GM23338 (cell line): ENCODE results near the gene FTCDNL1. TPM values are rescaled to one million over a fixed set of nuclear protein-coding genes. Genes with fewer than 3 reads are reported as not detected.
A peak's percentile ranks its signal among the peaks of the same experiment; 100 is the strongest.

ENCODE experiments used
- ATAC-seq: fragments of 200-7000 bp; cut with Tn5 transposase; 3 replicates; pipeline ENCODE4 v1.9.1; 2020
- DNase-seq: peaks from one replicate; pipeline ENCODE4 v3.0.0-alpha.2; 2015; ENCODE audit warnings: low spot score
- H2AFZ ChIP-seq: fragments of 200-600 bp; sonication (generic); 2 replicates; pipeline ENCODE4 v1.8.0; 2016; ENCODE audit warnings: antibody characterized with exemption, mild to moderate bottlenecking, moderate library complexity
- H3F3A ChIP-seq: fragments of 200-600 bp; sonication (generic); replicated peaks from 2 replicates; pipeline ENCODE4 v1.8.0; 2017; ENCODE audit warnings: antibody characterized with exemption, mixed run types, low read depth
- H3K27ac ChIP-seq: fragments of 200-600 bp; sonication (generic); 2 replicates; pipeline ENCODE4 v1.6.1; 2016; ENCODE audit warnings: low read depth
- H3K27me3 ChIP-seq: fragments of 200-600 bp; sonication (generic); 2 replicates; pipeline ENCODE4 v1.8.0; 2016; ENCODE audit warnings: mild to moderate bottlenecking, mixed run types, moderate library complexity; ENCODE audit not compliant: insufficient read depth
- H3K36me3 ChIP-seq: fragments of 200-600 bp; sonication (generic); 2 replicates; pipeline ENCODE4 v1.8.0; 2016; ENCODE audit warnings: mild to moderate bottlenecking; ENCODE audit not compliant: insufficient read depth
- H3K4me1 ChIP-seq: fragments of 200-600 bp; sonication (generic); 2 replicates; pipeline ENCODE4 v1.8.0; 2016; ENCODE audit warnings: mild to moderate bottlenecking, moderate library complexity; ENCODE audit not compliant: insufficient read depth
- H3K4me2 ChIP-seq: fragments of 200-600 bp; sonication (generic); 2 replicates; pipeline ENCODE4 v1.7.1; 2017; ENCODE audit warnings: mixed run types
- H3K4me3 ChIP-seq: fragments of 200-600 bp; sonication (generic); 2 replicates; pipeline ENCODE4 v1.6.1; 2016; ENCODE audit warnings: mixed run types
- H3K79me2 ChIP-seq: fragments of 200-600 bp; sonication (generic); replicated peaks from 2 replicates; pipeline ENCODE4 v1.8.0; 2017; ENCODE audit warnings: mild to moderate bottlenecking; ENCODE audit not compliant: insufficient read depth
- H3K9me2 ChIP-seq: fragments of 200-600 bp; sonication (generic); 2 replicates; pipeline ENCODE4 v1.8.0; 2017; ENCODE audit not compliant: insufficient read depth
- H4K20me1 ChIP-seq: fragments of 200-600 bp; sonication (generic); replicated peaks from 2 replicates; pipeline ENCODE4 v1.8.0; 2017; ENCODE audit warnings: mild to moderate bottlenecking; ENCODE audit not compliant: insufficient read depth
- H3K27ac Mint-ChIP-seq: 2 replicates; pipeline ENCODE4 v1.8.0; 2020; ENCODE audit warnings: inconsistent platforms, mild to moderate bottlenecking, moderate library complexity, mixed read lengths
- H3K27me3 Mint-ChIP-seq: 3 replicates; pipeline ENCODE4 v1.8.0; 2022; ENCODE audit warnings: low read depth, mild to moderate bottlenecking, moderate library complexity, mixed read lengths, inconsistent platforms; ENCODE audit not compliant: insufficient read depth, poor library complexity
- H3K36me3 Mint-ChIP-seq: 3 replicates; pipeline ENCODE4 v1.8.0; 2021; ENCODE audit warnings: low read depth, mild to moderate bottlenecking, inconsistent platforms, moderate library complexity, mixed read lengths
- H3K4me1 Mint-ChIP-seq: 3 replicates; pipeline ENCODE4 v1.8.0; 2020; ENCODE audit warnings: mild to moderate bottlenecking, inconsistent platforms, mixed read lengths
- H3K4me3 Mint-ChIP-seq: 3 replicates; pipeline ENCODE4 v1.8.0; 2021; ENCODE audit warnings: moderate library complexity, mild to moderate bottlenecking, inconsistent platforms, mixed read lengths
- H3K9me3 Mint-ChIP-seq: 3 replicates; pipeline ENCODE4 v1.8.0; 2020; ENCODE audit warnings: moderate library complexity, mild to moderate bottlenecking, inconsistent platforms, mixed read lengths
- CREB1 ChIP-seq: fragments of 250-450 bp; sonication (Bioruptor Pico); IDR thresholded peaks from 2 replicates; pipeline ENCODE4 v1.5.0; 2020; ENCODE audit warnings: low read depth, mild to moderate bottlenecking, moderate library complexity
- CTCF ChIP-seq, 2 experiments: fragments of 200-600 bp in 1 of 2; sonication (generic) in 1 of 2; conservative IDR thresholded peaks; 2 replicates each; pipeline versions ENCODE4 v1.5.1 to v1.6.1; 2016 to 2017; ENCODE audit warnings: antibody characterized with exemption in 2 of 2, low read depth in 2 of 2, mild to moderate bottlenecking in 2 of 2, moderate library complexity in 1 of 2
- EZH2 ChIP-seq: fragments of 200-600 bp; sonication (generic); IDR thresholded peaks from one replicate; pipeline ENCODE4 v1.8.0; 2017; ENCODE audit warnings: antibody characterized with exemption, mild to moderate bottlenecking, low read depth; ENCODE audit not compliant: unreplicated experiment
- EZH2phosphoT487 ChIP-seq: fragments of 200-600 bp; sonication (generic); IDR thresholded peaks from one replicate; pipeline ENCODE4 v1.8.1; 2018; ENCODE audit warnings: antibody characterized with exemption; ENCODE audit not compliant: unreplicated experiment
- JUNB ChIP-seq: IDR thresholded peaks from one replicate; pipeline ENCODE4 v1.6.1; 2016; ENCODE audit warnings: antibody characterized with exemption; ENCODE audit not compliant: unreplicated experiment
- NANOG ChIP-seq: IDR thresholded peaks from 2 replicates; pipeline ENCODE4 v1.6.1; 2016; ENCODE audit warnings: antibody characterized with exemption, borderline replicate concordance
- POLR2AphosphoS5 ChIP-seq: IDR thresholded peaks from 2 replicates; pipeline ENCODE4 v1.6.1; 2016; ENCODE audit warnings: antibody characterized with exemption, low read depth
- STAT1 ChIP-seq: IDR thresholded peaks from one replicate; pipeline ENCODE4 v1.6.1; 2016; ENCODE audit warnings: antibody characterized with exemption; ENCODE audit not compliant: unreplicated experiment
- ZNF114 ChIP-seq: fragments of 250-450 bp; sonication (Bioruptor Pico); IDR thresholded peaks from 2 replicates; pipeline ENCODE4 v1.5.0; 2020; ENCODE audit warnings: mild to moderate bottlenecking, moderate library complexity
- ZNF331 ChIP-seq: fragments of 250-450 bp; sonication (Bioruptor Pico); IDR thresholded peaks from 2 replicates; pipeline ENCODE4 v1.5.0; 2020; ENCODE audit warnings: low read depth, mild to moderate bottlenecking, moderate library complexity
- ZNF462 ChIP-seq: fragments of 250-450 bp; sonication (Bioruptor Pico); IDR thresholded peaks from 2 replicates; pipeline ENCODE4 v1.5.0; 2020; ENCODE audit warnings: mild to moderate bottlenecking, moderate library complexity
- polyA plus RNA-seq: library from polyadenylated mRNA; unstranded; fragments of >200 nt; fragmentation: Nextera tagmentation; extraction: Ambion mirVana; gene quantifications from 2 replicates; pipeline ENCODE4 v1.2.1, GENCODE V29; 2016
- total RNA-seq: library from RNA; depleted of rRNA; stranded (reverse); fragments of >200 nt; shearing (Covaris generic); gene quantifications from 2 replicates; pipeline ENCODE4 v1.2.3, GENCODE V29; 2014
- TF ChIP-seq, protein P1 (sequence below): IDR thresholded peaks from 2 replicates; pipeline ENCODE4 v1.6.1; 2016; ENCODE audit warnings: antibody characterized with exemption
- TF ChIP-seq, protein P2 (sequence below): IDR thresholded peaks from one replicate; pipeline ENCODE4 v1.6.1; 2018; ENCODE audit warnings: antibody characterized with exemption; ENCODE audit not compliant: unreplicated experiment

FTCDNL1 gene
- total and polyA plus RNA-seq, 2 experiments from 2014 or later, result 1.7 to 2.0 TPM

GRCh38 chr2:199848389-199849130 is 2.4 kb downstream of the FTCDNL1 start:
- H3K27ac ChIP-seq, result no peak overlapping the region
- Mint-ChIP-seq H3K4me3 (no peak overlapping the region), H3K9me3 (no peaks in the 10 kb centered on the region), H3K27ac (no peak overlapping the region), H3K4me1 (peaks cover 56% of the 10 kb centered on the region), H3K36me3 (no peaks in the 10 kb centered on the region), H3K27me3 (peaks cover 4% of the 10 kb centered on the region)
- no peaks in the 10 kb centered on the region for H3F3A ChIP-seq
- ATAC-seq (no peak), DNase-seq (no peak)
- H2AFZ ChIP-seq, result no peak overlapping the region
- no peaks in the 10 kb centered on the region for H3K9me2 ChIP-seq
- peaks cover 59% of the 10 kb centered on the region for H3K4me1 ChIP-seq
- H3K4me2 ChIP-seq, result 0 out of 2 replicates have a peak overlapping the region, but pooled peaks have one; percentile 17
- no peaks in the 10 kb centered on the region for H3K79me2 ChIP-seq
- TF ChIP-seq POLR2AphosphoS5 (no peak), EZH2phosphoT487 (no peak), EZH2 (no peak), ZNF462 (CRISPR knock-in tag) (no peak), JUNB (no peak), ZNF114 (CRISPR knock-in tag) (no peak), STAT1 (no peak), NANOG (no peak), CREB1 (CRISPR knock-in tag) (no peak), ZNF331 (CRISPR knock-in tag) (no peak), CTCF (conservative IDR thresholded peaks at IDR 0.05; ENCODE audit: low read depth in 2 of 2) (no peak)
- TF ChIP-seq, protein P1, sequence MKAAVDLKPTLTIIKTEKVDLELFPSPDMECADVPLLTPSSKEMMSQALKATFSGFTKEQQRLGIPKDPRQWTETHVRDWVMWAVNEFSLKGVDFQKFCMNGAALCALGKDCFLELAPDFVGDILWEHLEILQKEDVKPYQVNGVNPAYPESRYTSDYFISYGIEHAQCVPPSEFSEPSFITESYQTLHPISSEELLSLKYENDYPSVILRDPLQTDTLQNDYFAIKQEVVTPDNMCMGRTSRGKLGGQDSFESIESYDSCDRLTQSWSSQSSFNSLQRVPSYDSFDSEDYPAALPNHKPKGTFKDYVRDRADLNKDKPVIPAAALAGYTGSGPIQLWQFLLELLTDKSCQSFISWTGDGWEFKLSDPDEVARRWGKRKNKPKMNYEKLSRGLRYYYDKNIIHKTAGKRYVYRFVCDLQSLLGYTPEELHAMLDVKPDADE, result no peak
- TF ChIP-seq, protein P2, sequence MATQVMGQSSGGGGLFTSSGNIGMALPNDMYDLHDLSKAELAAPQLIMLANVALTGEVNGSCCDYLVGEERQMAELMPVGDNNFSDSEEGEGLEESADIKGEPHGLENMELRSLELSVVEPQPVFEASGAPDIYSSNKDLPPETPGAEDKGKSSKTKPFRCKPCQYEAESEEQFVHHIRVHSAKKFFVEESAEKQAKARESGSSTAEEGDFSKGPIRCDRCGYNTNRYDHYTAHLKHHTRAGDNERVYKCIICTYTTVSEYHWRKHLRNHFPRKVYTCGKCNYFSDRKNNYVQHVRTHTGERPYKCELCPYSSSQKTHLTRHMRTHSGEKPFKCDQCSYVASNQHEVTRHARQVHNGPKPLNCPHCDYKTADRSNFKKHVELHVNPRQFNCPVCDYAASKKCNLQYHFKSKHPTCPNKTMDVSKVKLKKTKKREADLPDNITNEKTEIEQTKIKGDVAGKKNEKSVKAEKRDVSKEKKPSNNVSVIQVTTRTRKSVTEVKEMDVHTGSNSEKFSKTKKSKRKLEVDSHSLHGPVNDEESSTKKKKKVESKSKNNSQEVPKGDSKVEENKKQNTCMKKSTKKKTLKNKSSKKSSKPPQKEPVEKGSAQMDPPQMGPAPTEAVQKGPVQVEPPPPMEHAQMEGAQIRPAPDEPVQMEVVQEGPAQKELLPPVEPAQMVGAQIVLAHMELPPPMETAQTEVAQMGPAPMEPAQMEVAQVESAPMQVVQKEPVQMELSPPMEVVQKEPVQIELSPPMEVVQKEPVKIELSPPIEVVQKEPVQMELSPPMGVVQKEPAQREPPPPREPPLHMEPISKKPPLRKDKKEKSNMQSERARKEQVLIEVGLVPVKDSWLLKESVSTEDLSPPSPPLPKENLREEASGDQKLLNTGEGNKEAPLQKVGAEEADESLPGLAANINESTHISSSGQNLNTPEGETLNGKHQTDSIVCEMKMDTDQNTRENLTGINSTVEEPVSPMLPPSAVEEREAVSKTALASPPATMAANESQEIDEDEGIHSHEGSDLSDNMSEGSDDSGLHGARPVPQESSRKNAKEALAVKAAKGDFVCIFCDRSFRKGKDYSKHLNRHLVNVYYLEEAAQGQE, result no peak
- H3K4me3 ChIP-seq, result no peak overlapping the region
- no peaks in the 10 kb centered on the region for H3K36me3 ChIP-seq
- H4K20me1 ChIP-seq, result no peaks in the 10 kb centered on the region
- H3K27me3 ChIP-seq, result peaks cover 8% of the 10 kb centered on the region; the same call in 1 of the 2 replicates
